Karpas-422 (cell line): Measurements from ENCODE around the gene ADGRE1. TPM values are rescaled to one million over a fixed set of nuclear protein-coding genes. Genes with fewer than 3 reads are reported as not detected.

Experiments used
- DNase-seq: peaks from one replicate; pipeline ENCODE4 v3.0.0-alpha.2; 2015
- H2AFZ ChIP-seq: fragments of 200-600 bp; sonication (generic); 2 replicates; pipeline ENCODE4 v1.6.1; 2014; ENCODE audit warnings: antibody characterized with exemption, low read length, mixed read lengths
- H3K27ac ChIP-seq: fragments of 200-600 bp; sonication (generic); 2 replicates; pipeline ENCODE4 v1.5.1; 2014; ENCODE audit warnings: mild to moderate bottlenecking, low read length, moderate library complexity
- H3K27me3 ChIP-seq: fragments of 200-600 bp; sonication (generic); 2 replicates; pipeline ENCODE4 v1.6.1; 2014; ENCODE audit warnings: low read length, mixed read lengths
- H3K36me3 ChIP-seq: fragments of 200-600 bp; sonication (generic); 2 replicates; pipeline ENCODE4 v1.6.1; 2014; ENCODE audit warnings: low read length, mixed read lengths; ENCODE audit not compliant: insufficient read depth
- H3K4me1 ChIP-seq: fragments of 200-600 bp; sonication (generic); 2 replicates; pipeline ENCODE4 v1.6.1; 2014; ENCODE audit warnings: mild to moderate bottlenecking, low read length, mixed read lengths
- H3K4me2 ChIP-seq: fragments of 200-600 bp; sonication (generic); 2 replicates; pipeline ENCODE4 v1.6.1; 2014; ENCODE audit warnings: low read length, low read depth, mild to moderate bottlenecking; ENCODE audit not compliant: poor library complexity, severe bottlenecking
- H3K4me3 ChIP-seq: fragments of 200-600 bp; sonication (generic); 2 replicates; pipeline ENCODE4 v1.5.1; 2014; ENCODE audit warnings: mild to moderate bottlenecking, antibody characterized with exemption, low read length, mixed read lengths
- H3K79me2 ChIP-seq: fragments of 200-600 bp; sonication (generic); 2 replicates; pipeline ENCODE4 v1.6.1; 2014; ENCODE audit warnings: mild to moderate bottlenecking, low read length, mixed read lengths
- H3K9ac ChIP-seq: fragments of 200-600 bp; sonication (generic); 2 replicates; pipeline ENCODE4 v1.6.0; 2014; ENCODE audit warnings: low read length
- H3K9me2 ChIP-seq: fragments of 200-600 bp; sonication (generic), shearing (Covaris generic); replicated peaks from 2 replicates; pipeline ENCODE4 v1.6.0; 2014; ENCODE audit warnings: mild to moderate bottlenecking, low read length, moderate library complexity; ENCODE audit not compliant: insufficient read depth
- H3K9me3 ChIP-seq: fragments of 300-700, 200-600 bp; sonication (generic); 2 replicates; pipeline ENCODE4 v1.6.1; 2014; ENCODE audit warnings: low read length, mixed read lengths
- H4K20me1 ChIP-seq: fragments of 200-600 bp; sonication (generic); 2 replicates; pipeline ENCODE4 v1.6.1; 2014; ENCODE audit warnings: mild to moderate bottlenecking, antibody characterized with exemption, low read length, low read depth; ENCODE audit not compliant: insufficient read depth
- total RNA-seq: library from RNA; depleted of rRNA; stranded (reverse); fragments of >200 nt; shearing (Covaris generic); gene quantifications from 2 replicates; pipeline ENCODE4 v1.2.3, GENCODE V29; 2014; ENCODE audit warnings: low replicate concordance

ADGRE1 gene
- total RNA-seq, 1 experiment from 2014 or later: 0.30 TPM

DNA sequence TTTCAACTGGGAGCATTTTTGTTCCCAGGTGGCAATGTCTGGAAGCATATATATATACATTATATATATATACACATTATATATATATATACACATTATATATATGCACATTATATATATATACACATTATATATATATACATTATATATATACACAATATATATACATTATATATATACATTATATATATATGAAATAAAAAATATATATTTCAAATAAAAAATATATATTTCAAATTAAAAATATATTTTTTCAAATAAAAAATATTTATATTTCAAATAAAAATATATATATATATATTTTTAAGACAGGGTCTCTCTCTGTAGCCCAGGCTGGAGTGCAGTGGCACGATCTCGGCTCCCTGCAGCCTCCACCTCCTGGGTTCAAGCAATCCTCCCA is 61.5 kb downstream of the ADGRE1 start:
- Histone ChIP-seq H3K27ac (no peak overlapping the region), H3K4me3 (no peak overlapping the region), H3K36me3 (no peaks in the 10 kb centered on the region), H3K79me2 (no peaks in the 10 kb centered on the region), H2AFZ (no peak overlapping the region), H3K9me3 (no peaks in the 10 kb centered on the region), H3K9ac (no peak overlapping the region), H3K4me1 (no peaks in the 10 kb centered on the region), H3K27me3 (no peaks in the 10 kb centered on the region), H3K4me2 (no peak overlapping the region), H4K20me1 (no peaks in the 10 kb centered on the region), H3K9me2 (no peaks in the 10 kb centered on the region)
- DNase-seq: no peak

- Histone ChIP-seq H3K4me2 (no peak overlapping the region), H3K4me3 (no peak overlapping the region), H3K9me3 (no peaks in the 10 kb centered on the region), H3K79me2 (no peaks in the 10 kb centered on the region), H3K27me3 (no peaks in the 10 kb centered on the region), H3K9ac (no peak overlapping the region), H3K9me2 (no peaks in the 10 kb centered on the region), H3K4me1 (no peaks in the 10 kb centered on the region), H4K20me1 (no peaks in the 10 kb centered on the region), H3K27ac (no peak overlapping the region), H2AFZ (no peak overlapping the region), H3K36me3 (no peaks in the 10 kb centered on the region)
- no peak for DNase-seq
These were observed 65.6 kb downstream of the ADGRE1 start for GRCh38 chr19:6952956-6953355.

GRCh38 chr19:6955082-6955481 is 67.7 kb downstream of the ADGRE1 start:
- Histone ChIP-seq H3K4me1 (no peaks in the 10 kb centered on the region), H2AFZ (no peak overlapping the region), H4K20me1 (no peaks in the 10 kb centered on the region), H3K9ac (no peak overlapping the region), H3K4me2 (no peak overlapping the region), H3K79me2 (no peaks in the 10 kb centered on the region), H3K9me3 (no peaks in the 10 kb centered on the region), H3K4me3 (no peak overlapping the region), H3K27ac (no peak overlapping the region), H3K36me3 (no peaks in the 10 kb centered on the region), H3K9me2 (no peaks in the 10 kb centered on the region), H3K27me3 (no peaks in the 10 kb centered on the region)
- DNase-seq: no peak

- H3K9me2 ChIP-seq: no peaks in the 10 kb centered on the region
These were observed 69.2 kb downstream of the ADGRE1 start for GRCh38 chr19:6956573-6956972.

DNA sequence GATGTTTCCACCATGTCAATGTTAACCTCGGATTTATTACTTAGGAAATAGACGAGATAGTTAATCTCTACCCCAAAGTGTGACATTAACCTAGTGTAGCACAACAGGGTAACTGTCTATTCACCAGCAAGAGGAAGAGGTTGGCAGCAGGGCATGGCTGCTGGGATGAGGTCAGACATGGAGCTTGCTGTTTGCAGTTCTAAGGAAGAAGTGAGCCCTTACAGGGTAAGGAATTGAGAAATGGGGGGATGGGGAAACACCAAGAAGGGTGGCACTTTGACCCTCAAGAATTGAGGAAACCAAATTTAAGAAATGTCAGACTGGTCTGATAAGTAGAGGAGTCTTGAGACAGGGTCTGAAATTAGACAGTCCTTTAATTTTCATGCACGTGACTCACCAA is 71.4 kb downstream of the ADGRE1 start:
- no peak for DNase-seq

More at GRCh38 chr19:6956573-6956972, 69.2 kb downstream of the ADGRE1 start:
- Histone ChIP-seq H3K79me2 (no peaks in the 10 kb centered on the region), H4K20me1 (no peaks in the 10 kb centered on the region), H3K4me2 (no peak overlapping the region), H3K4me1 (no peaks in the 10 kb centered on the region), H3K9ac (no peak overlapping the region), H2AFZ (no peak overlapping the region), H3K27me3 (no peaks in the 10 kb centered on the region), H3K36me3 (no peaks in the 10 kb centered on the region), H3K27ac (no peak overlapping the region), H3K9me3 (no peaks in the 10 kb centered on the region), H3K4me3 (no peak overlapping the region)
- DNase-seq: no peak

GRCh38 chr19:6963244-6963852 is 76.0 kb downstream of the ADGRE1 start:
- Histone ChIP-seq H3K4me3 (no peak overlapping the region), H3K9me3 (no peaks in the 10 kb centered on the region), H3K4me2 (no peak overlapping the region), H3K4me1 (no peaks in the 10 kb centered on the region), H2AFZ (no peak overlapping the region), H3K9me2 (no peaks in the 10 kb centered on the region), H3K27ac (no peak overlapping the region), H4K20me1 (no peaks in the 10 kb centered on the region), H3K36me3 (no peaks in the 10 kb centered on the region), H3K9ac (no peak overlapping the region), H3K27me3 (no peaks in the 10 kb centered on the region), H3K79me2 (no peaks in the 10 kb centered on the region)
- no peak for DNase-seq

More for the DNA sequence above, 71.4 kb downstream of the ADGRE1 start:
- H3K9me3 ChIP-seq: no peaks in the 10 kb centered on the region
- H3K9me2 ChIP-seq: no peaks in the 10 kb centered on the region
- no peak overlapping the region for H3K4me3 ChIP-seq
- H3K27ac ChIP-seq: no peak overlapping the region
- H3K36me3 ChIP-seq: no peaks in the 10 kb centered on the region
- H3K79me2 ChIP-seq: no peaks in the 10 kb centered on the region
- no peaks in the 10 kb centered on the region for H4K20me1 ChIP-seq
- H3K27me3 ChIP-seq: no peaks in the 10 kb centered on the region
- no peak overlapping the region for H2AFZ ChIP-seq
- no peaks in the 10 kb centered on the region for H3K4me1 ChIP-seq
- no peak overlapping the region for H3K4me2 ChIP-seq
- H3K9ac ChIP-seq: no peak overlapping the region

- no peaks in the 10 kb centered on the region for H3K9me3 ChIP-seq
- no peak overlapping the region for H3K27ac ChIP-seq
- peak; percentile 76 for DNase-seq
- H3K4me3 ChIP-seq: no peak overlapping the region
- H3K4me1 ChIP-seq: no peaks in the 10 kb centered on the region
- H3K9ac ChIP-seq: no peak overlapping the region
- no peaks in the 10 kb centered on the region for H4K20me1 ChIP-seq
- no peak overlapping the region for H2AFZ ChIP-seq
- no peak overlapping the region for H3K4me2 ChIP-seq
- no peaks in the 10 kb centered on the region for H3K36me3 ChIP-seq
- H3K79me2 ChIP-seq: no peaks in the 10 kb centered on the region
- no peaks in the 10 kb centered on the region for H3K9me2 ChIP-seq
- H3K27me3 ChIP-seq: no peaks in the 10 kb centered on the region
These were observed 76.6 kb downstream of the ADGRE1 start for GRCh38 chr19:6963937-6964336.

DNA sequence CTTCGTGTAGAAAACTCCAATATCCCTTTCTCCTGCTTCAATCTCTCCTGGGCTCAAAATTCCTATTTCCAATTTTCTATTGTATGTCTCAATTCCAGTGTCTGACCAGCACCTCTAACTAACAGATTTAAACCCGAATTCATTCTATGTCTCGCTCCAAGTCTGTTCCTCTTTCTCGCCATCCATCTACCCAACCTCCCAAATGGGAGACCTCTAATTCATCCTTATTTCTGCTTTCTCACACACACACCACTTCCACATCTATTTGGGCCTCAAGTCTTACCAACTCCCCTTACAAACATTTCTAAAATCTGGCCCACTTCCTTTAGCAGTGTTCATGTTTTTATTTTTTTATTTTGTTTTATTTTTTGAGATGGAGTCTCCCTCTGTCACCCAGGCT is 80.6 kb downstream of the ADGRE1 start:
- Histone ChIP-seq H3K27me3 (0 out of 2 replicates have a peak, but pooled peaks cover 2% of the 10 kb centered on the region), H3K27ac (no peak overlapping the region), H2AFZ (no peak overlapping the region), H3K4me2 (no peak overlapping the region), H3K79me2 (no peaks in the 10 kb centered on the region), H3K9me3 (peaks cover 4% of the 10 kb centered on the region; the same call in 1 of the 2 replicates), H3K9ac (no peak overlapping the region), H3K9me2 (no peaks in the 10 kb centered on the region), H3K36me3 (no peaks in the 10 kb centered on the region), H4K20me1 (no peaks in the 10 kb centered on the region), H3K4me1 (no peaks in the 10 kb centered on the region), H3K4me3 (no peak overlapping the region)
- DNase-seq: no peak
